Metanephros (tissue), 1 donor: Measurements from ENCODE around the gene PPP1R1B. TPM values are rescaled to one million over a fixed set of nuclear protein-coding genes. Genes with fewer than 3 reads are reported as not detected.

Experiments used
- total RNA-seq: library from RNA; depleted of rRNA; stranded (reverse); fragments of >200 nt; gene quantifications from one replicate; pipeline ENCODE4 v1.2.3, GENCODE V29; 2014

Gene PPP1R1B
- 6.1 TPM for total RNA-seq

DNA sequence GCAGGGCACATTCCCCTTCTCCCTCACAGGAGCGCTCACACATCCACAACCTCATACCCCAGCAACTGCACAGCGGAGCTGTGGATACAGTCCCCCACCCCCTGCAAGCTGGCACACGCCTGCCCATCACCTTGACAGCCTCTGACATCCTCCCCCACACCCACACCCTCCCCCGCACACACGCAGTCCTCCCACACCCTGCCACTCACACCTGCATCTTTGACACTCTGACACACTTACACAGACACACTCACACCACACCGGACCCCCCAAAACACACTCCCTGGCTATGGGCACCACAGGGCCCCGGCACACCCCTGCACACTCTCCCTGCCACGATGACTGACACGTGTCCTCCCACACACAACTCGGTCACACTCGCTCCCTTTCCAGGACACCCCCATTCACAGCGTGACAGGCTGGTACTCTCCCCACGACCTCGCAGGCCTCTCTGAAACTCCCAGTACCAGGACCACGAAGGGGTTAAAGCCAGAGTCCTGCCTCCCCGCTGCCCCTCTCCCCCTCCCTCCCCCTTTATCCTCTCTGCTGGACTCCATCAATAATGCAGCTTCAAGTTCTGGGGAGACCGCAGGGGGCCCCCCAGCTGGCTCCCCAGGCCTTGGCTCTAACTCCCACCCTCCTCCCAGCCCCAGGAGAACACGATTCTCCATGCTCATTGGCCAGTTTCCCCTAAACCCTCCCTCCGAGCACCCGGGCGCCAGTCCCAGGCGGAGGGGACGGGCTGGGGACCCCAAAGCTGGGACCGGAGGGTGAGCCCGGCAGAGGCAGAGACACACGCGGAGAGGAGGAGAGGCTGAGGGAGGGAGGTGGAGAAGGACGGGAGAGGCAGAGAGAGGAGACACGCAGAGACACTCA is at the start of gene PPP1R1B:
PPP1R1B (plus strand) TSS at position 782 of the 876 bp plus-strand sequence. CDS start 441 bp downstream, outside the sequence.

DNA sequence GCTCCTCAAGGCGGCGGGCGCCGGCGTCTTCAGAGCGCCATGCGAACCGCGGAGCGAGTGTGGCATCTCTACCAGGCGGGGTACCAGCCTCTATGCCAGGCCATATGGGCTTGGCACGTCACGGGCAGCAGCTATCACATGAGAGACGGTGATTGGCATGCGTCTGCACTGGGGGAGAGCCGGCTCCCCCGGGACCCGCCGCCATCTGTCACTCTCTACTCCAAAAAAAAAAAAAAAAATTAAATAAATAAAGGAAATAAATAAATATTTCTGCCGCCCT is 19.0 kb upstream of the PPP1R1B start, which contains the start of gene NEUROD2:
NEUROD2 (minus strand) TSS at position 70 of the 280 bp plus-strand sequence. CDS start 1,321 bp downstream, outside the sequence.

DNA sequence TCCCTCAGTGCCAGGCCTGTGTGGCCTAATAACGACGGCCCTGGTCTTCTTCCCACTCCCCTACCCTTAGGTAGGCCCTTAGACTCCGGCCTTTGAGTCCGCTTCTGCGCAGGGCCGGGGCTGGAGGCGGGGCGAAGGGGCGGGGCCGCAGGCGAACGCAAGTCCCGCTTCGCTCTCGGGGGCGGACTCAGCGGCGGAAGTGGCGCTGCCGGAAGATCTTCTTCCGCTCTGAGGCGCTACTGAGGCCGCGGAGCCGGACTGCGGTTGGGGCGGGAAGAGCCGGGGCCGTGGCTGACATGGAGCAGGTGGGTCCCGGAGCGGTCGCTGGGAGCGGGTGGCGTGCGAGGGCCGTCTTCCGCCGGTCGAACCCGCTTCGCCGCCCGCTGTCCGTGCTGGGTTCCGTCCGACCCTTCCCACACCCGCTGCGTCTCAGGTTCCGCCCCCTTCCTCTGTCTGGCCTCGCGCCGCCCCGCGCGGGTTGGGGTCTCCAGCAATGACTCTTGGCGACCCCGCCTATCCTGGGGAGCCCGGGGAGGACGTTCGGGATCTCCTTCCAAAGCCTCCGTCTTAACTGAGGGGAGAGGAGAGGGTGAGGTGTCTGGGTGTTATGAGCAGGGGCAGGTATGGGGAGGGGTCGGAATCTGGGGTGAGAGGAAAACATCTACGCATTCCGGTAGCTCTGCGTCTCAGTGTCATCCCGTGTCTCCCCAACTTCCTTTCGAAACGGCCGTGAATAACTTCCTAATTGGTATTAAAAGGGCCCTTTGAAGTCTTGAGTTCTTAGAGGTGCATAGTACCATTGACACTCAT is 10.4 kb downstream of the PPP1R1B start, which contains the start of gene STARD3:
STARD3 (plus strand) TSS at position 218 of the 810 bp plus-strand sequence. CDS start 16,388 bp downstream, outside the sequence.

DNA sequence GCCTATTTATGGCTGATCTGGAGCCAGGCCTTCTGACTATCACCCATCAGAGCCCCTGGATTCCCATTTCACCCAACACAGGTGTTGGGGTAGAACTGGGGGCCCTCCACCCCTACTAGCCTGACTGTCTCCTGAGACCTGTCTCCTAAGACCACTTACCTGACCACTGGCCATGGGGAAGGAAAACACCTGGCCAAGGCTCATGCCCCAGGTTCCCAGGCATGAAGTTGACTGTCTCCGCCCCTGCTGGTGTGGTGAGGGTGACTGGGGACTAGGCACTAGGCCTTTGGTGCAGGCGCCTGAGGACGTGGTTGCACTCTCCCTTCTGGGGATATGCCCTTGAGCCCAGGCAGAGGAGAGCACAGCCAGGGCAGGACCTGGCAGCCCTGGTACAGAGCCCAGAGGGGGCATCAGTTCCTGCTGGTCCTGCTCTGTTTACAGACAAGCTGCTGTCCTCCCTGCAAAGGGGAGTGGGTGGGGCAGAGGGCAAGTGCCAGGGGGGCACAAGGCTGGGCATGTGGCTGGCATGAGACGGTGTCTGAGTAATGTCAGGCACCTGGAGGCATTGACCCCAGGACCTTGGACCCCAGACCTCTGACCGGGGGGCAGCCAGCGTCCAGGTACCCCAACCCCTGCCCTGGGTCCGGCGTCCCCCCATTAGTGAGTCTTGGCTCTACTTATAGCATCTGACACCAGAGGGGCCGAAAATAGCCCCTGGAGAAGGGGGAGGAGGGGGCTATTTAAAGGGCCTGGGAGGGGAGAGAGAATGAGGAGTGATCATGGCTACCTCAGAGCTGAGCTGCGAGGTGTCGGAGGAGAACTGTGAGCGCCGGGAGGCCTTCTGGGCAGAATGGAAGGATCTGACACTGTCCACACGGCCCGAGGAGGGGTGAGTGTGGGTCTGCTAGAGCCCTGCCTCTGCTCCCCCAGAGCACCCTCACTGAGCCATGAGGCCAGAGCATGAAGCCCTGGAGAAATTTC is 38.1 kb downstream of the PPP1R1B start, which contains the start of gene TCAP:
TCAP (plus strand) TSS at position 769 of the 981 bp plus-strand sequence; CDS start at position 780, 11 bp downstream.

DNA sequence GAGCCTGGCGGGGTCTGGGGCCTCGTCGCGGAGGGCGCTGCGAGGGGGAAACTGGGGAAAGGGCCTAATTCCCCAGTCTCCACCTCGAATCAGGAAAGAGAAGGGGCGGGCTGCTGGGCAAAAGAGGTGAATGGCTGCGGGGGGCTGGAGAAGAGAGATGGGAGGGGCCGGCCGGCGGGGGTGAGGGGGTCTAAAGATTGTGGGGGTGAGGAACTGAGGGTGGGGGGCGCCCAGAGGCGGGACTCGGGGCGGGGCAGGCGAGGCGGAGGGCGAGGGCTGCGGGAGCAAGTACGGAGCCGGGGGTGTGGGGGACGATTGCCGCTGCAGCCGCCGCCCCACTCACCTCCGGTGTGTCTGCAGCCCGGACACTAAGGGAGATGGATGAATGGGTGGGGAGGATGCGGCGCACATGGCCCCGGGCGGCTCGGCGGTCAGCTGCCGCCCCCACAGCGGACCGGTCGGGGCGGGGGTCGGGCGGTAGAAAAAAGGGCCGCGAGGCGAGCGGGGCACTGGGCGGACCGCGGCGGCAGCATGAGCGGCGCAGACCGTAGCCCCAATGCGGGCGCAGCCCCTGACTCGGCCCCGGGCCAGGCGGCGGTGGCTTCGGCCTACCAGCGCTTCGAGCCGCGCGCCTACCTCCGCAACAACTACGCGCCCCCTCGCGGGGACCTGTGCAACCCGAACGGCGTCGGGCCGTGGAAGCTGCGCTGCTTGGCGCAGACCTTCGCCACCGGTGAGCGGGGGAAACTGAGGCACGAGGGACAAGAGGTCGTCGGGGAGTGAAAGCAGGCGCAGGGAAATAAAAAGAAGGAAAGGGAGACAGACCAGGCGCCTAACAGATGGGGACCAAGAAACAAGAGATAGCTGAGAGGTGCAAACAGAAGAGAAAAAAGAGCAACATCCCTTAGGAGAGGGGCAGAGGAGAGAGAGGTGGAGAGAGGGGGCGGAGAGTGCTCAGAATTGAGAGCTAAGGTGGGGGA is 41.5 kb downstream of the PPP1R1B start, which contains the start of gene PNMT:
PNMT (plus strand) TSS at position 509 of the 980 bp plus-strand sequence; CDS start at position 532, 23 bp downstream.

Other genes starting within 250 kb of the PPP1R1B start
- 20.7 TPM for gene FBXL20, start 225.3 kb upstream of the PPP1R1B start, total RNA-seq
- 28.2 TPM for gene MED1, start 175.7 kb upstream of the PPP1R1B start, total RNA-seq
- gene CDK12, start 165.5 kb upstream of the PPP1R1B start, total RNA-seq = 47.6 TPM
- not detected for gene NEUROD2, start 19.0 kb upstream of the PPP1R1B start, total RNA-seq
- gene STARD3, start 10.2 kb downstream of the PPP1R1B start, total RNA-seq = 53.9 TPM
- 70.2 TPM for gene TCAP, start 38.4 kb downstream of the PPP1R1B start, total RNA-seq
- gene PNMT, start 41.5 kb downstream of the PPP1R1B start, total RNA-seq = 3.7 TPM
- gene PGAP3, start 61.1 kb downstream of the PPP1R1B start, total RNA-seq = 27.8 TPM
- 237 TPM for gene ERBB2, start 73.1 kb downstream of the PPP1R1B start, total RNA-seq
- 12.8 TPM for gene MIEN1, start 103.6 kb downstream of the PPP1R1B start, total RNA-seq
- gene GRB7, start 111.0 kb downstream of the PPP1R1B start, total RNA-seq = 35.7 TPM
- 0.76 TPM for gene IKZF3, start 237.4 kb downstream of the PPP1R1B start, total RNA-seq
- not detected for gene ZPBP2, start 241.2 kb downstream of the PPP1R1B start, total RNA-seq